ENCODE results near the gene DNMT3L.

DNMT3L gene

DNA sequence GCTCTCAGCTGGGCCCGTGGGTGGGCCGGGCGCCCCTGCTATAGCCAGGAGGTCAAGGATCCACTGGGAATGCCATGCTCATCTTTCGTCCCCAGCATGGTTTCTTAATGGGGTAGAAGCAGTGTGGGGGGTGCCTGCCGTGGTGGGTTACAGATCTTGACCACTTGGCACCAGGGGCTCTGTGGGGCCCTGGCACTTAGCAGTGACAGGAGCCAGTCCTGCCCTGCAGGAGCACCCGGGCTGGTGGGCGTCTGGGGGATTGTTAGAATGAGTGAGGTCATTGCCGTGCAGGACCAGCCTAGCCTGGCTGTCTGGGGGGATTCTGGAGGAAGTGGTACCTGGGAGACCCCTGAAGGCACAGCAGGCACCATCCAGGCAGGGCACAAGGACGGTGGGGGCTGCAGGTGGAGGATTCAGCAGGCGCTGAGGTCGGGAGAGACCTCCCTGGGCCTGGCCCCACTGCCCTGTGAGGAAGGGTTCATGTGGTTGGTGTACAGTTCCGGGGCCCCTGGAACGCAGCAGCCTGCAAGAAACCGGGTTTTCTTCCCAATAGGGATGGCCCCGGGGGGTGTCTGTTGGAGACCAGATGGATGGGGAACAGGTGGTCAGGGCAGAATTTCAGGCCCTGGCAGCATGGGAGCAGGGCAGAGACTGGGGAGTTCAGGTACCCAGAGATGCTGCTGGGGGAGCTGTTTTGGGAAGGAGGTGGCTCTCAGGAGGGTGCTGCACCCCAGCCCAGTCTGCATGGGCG, 28.8 kb upstream of the DNMT3L start:
- H3K4me3 ChIP-seq (replicated peaks; ENCODE audit: low read depth, low read length), result no peak overlapping the region
- DNase-seq (ENCODE audit: extremely low read depth, low read depth), result no peak
- no peak for TF ChIP-seq CTCF (IDR thresholded peaks at IDR 0.05; ENCODE audit: low read depth, low read length, missing control alignments)

DNA sequence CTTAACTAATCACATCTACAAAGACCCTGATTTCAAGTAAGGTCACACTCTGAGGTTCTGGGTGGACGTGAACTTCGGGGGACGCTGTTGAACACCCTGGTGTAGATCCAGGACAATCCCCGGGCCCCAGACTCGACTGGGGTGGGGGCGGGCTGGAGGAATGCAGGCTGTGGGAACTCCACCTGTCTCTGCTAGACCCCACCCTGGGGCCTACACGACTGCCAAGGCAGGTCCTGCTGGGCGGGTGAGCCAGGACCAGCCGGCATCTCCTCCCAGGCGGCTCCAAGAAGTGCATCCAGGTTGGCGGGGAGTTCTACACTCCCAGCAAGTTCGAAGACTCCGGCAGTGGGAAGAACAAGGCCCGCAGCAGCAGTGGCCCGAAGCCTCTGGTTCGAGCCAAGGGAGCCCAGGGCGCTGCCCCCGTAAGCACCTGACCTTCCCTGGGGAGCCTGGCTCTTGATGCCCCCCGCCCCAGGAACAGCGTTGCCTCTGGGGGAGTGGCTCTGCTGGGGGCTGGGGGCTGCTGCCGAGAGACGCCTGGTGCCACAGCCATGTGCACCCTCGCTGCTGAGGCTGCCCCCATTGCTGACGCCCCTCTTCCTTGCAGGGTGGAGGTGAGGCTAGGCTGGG, 27.8 kb upstream of the DNMT3L start:
- no peak overlapping the region for H3K4me3 ChIP-seq (replicated peaks; ENCODE audit: low read depth, low read length)
- no peak for DNase-seq (ENCODE audit: extremely low read depth, low read depth)
- no peak for TF ChIP-seq CTCF (IDR thresholded peaks at IDR 0.05; ENCODE audit: low read depth, low read length, missing control alignments)

DNA sequence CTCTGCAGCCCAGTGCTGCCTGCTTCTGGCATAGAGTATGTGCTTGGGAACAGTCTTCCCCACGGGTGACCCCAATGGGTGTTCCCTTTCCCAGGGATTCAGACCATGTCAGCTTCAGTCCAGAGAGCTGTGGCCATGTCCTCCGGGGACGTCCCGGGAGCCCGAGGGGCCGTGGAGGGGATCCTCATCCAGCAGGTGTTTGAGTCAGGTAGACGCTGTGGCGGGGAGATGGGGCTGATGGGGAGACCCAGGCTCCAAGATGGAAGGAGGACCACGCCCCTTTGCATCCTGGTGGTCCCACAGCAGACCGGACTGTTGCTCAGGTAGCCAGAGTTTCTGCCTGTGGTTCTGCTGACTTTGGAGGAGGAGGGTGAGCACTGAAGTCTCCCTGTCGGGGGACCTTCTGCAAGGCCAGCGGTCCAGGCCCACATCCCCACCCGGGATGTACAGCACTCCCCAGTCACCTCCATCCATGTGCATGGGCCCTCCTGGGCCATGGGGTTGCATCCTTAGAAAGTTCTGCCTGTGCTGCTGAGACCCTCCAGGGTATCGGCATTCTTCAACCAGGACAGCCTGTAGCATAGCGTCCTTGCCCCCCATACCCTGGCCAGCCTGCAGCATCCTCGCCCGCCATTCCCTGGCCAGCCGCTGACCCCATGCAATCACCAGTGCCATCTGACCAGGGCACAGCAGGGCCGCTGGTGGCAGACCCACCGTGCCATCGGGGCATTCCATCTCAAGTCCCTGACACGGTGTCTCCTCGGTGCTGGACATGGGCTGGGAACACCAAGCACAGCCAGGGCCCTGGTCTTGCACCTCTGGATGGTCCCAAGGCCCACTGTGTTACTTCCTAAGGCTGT, 26.8 kb upstream of the DNMT3L start:
- DNase-seq (ENCODE audit: extremely low read depth, low read depth), result no peak
- H3K4me3 ChIP-seq (replicated peaks; ENCODE audit: low read depth, low read length), result no peak overlapping the region
- TF ChIP-seq CTCF (IDR thresholded peaks at IDR 0.05; ENCODE audit: low read depth, low read length, missing control alignments), result no peak

GRCh38 chr21:44286716-44287632, 25.3 kb upstream of the DNMT3L start:
- no peak for DNase-seq (ENCODE audit: extremely low read depth, low read depth)
- no peak for TF ChIP-seq CTCF (IDR thresholded peaks at IDR 0.05; ENCODE audit: low read depth, low read length, missing control alignments)
- no peak overlapping the region for H3K4me3 ChIP-seq (replicated peaks; ENCODE audit: low read depth, low read length)

- H3K4me3 ChIP-seq (replicated peaks; ENCODE audit: low read depth, low read length), result no peak overlapping the region
- DNase-seq (ENCODE audit: extremely low read depth, low read depth), result no peak
- no peak for TF ChIP-seq CTCF (IDR thresholded peaks at IDR 0.05; ENCODE audit: low read depth, low read length, missing control alignments)
Measured at GRCh38 chr21:44286086-44286715, 24.5 kb upstream of the DNMT3L start.

Data from HFF-Myc (cell line).